GM18502 (cell line): ENCODE results near the gene GNAI1.

ENCODE experiments used
- ATAC-seq: cut with Tn5 transposase; IDR thresholded peaks from one replicate; pipeline ENCODE4 v1.9.1; 2021; ENCODE audit warnings: mild to moderate bottlenecking; ENCODE audit not compliant: unreplicated experiment, poor library complexity

GNAI1 gene

GRCh38 chr7:80204919-80205318, 70.3 kb downstream of the GNAI1 start:
- no peak for ATAC-seq

GRCh38 chr7:80206763-80207162, 72.1 kb downstream of the GNAI1 start:
- peak; percentile 94 for ATAC-seq

- no peak for ATAC-seq
These were observed 72.9 kb downstream of the GNAI1 start for GRCh38 chr7:80207501-80207900.

- ATAC-seq = no peak
These were observed 74.1 kb downstream of the GNAI1 start for GRCh38 chr7:80208700-80209099.

- ATAC-seq = no peak
These were observed 75.8 kb downstream of the GNAI1 start for GRCh38 chr7:80210400-80210799.

- ATAC-seq = no peak
These were observed 79.2 kb downstream of the GNAI1 start for GRCh38 chr7:80213814-80214213.

GRCh38 chr7:80215734-80216133, 81.1 kb downstream of the GNAI1 start:
- no peak for ATAC-seq

GRCh38 chr7:80216996-80217842, 82.6 kb downstream of the GNAI1 start:
- ATAC-seq = peak; percentile 52

- ATAC-seq = no peak
These were observed 84.1 kb downstream of the GNAI1 start for GRCh38 chr7:80218723-80219122.

- no peak for ATAC-seq
These were observed 85.5 kb downstream of the GNAI1 start for GRCh38 chr7:80220022-80220634.

- no peak for ATAC-seq
These were observed 89.8 kb downstream of the GNAI1 start for GRCh38 chr7:80224415-80224814.

- no peak for ATAC-seq
These were observed 90.7 kb downstream of the GNAI1 start for GRCh38 chr7:80225361-80225760.

GRCh38 chr7:80226629-80227028, 92.0 kb downstream of the GNAI1 start:
- ATAC-seq = no peak

GRCh38 chr7:80230327-80230726, 95.7 kb downstream of the GNAI1 start:
- ATAC-seq = no peak

GRCh38 chr7:80231707-80232106, 97.1 kb downstream of the GNAI1 start:
- ATAC-seq = no peak

- ATAC-seq = no peak
These were observed 98.5 kb downstream of the GNAI1 start for GRCh38 chr7:80232979-80233724.

GRCh38 chr7:80235334-80235733, 100.7 kb downstream of the GNAI1 start:
- ATAC-seq = no peak

- no peak for ATAC-seq
These were observed 102.0 kb downstream of the GNAI1 start for GRCh38 chr7:80236681-80237080.

- ATAC-seq = no peak
These were observed 105.8 kb downstream of the GNAI1 start for GRCh38 chr7:80240265-80241025.

- no peak for ATAC-seq
These were observed 107.0 kb downstream of the GNAI1 start for GRCh38 chr7:80241671-80242070.
